ENCODE results near the gene STYXL1.

DNA sequence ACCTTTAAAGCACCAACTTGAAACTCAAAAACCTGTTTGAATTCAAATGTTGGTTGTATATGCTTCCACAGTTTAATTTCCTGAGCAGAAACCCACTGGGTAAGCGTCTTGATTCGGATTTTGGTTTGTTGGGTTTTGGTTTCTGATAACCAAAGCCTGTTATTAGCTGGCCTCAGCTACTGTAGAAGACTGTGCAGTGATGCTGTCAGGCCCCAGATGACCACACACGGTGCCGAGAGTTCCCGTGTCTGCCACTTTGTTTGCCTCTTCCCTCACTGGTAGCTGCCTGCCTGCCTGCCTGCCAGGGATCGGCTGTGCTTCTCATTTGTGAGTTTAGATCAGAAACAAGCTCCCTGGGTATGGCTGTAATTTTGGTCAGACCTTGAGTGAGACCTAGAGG, 5.7 kb upstream of the STYXL1 start:
- TF ChIP-seq CTCF (IDR thresholded peaks at IDR 0.05; ENCODE audit: insufficient read depth, low read length) (no peak), POLR2AphosphoS5 (IDR thresholded peaks at IDR 0.05; ENCODE audit: low read depth) (no peak), REST (IDR thresholded peaks at IDR 0.05; ENCODE audit: insufficient replicate concordance, low read depth) (no peak)
